ENCODE data around the gene PRPF8. TPM values are rescaled to one million over a fixed set of nuclear protein-coding genes. Genes with fewer than 3 reads are reported as not detected.

Gene PRPF8
- polyA plus RNA-seq, 1 donor from 2014 or later = 56.9 TPM

- no peak for TF ChIP-seq REST (IDR thresholded peaks at IDR 0.05; ENCODE audit: borderline replicate concordance)
- Histone ChIP-seq H2AFZ (ENCODE audit: low read depth, low read length) (no peak overlapping the region), H3K4me2 (ENCODE audit: low read length) (no peak overlapping the region), H3K27ac (ENCODE audit: low read length) (no peak overlapping the region), H3F3A (ENCODE audit: insufficient read depth, low read length, poor library complexity, severe bottlenecking) (no peaks in the 10 kb centered on the region), H4K20me1 (ENCODE audit: insufficient read depth) (no peaks in the 10 kb centered on the region), H3K9ac (ENCODE audit: low read length) (no peak overlapping the region), H3K9me3 (ENCODE audit: low read length) (no peaks in the 10 kb centered on the region), H3K9me2 (ENCODE audit: insufficient read depth, low read length) (no peaks in the 10 kb centered on the region), H3K4me3 (ENCODE audit: low read length) (no peak overlapping the region), H3K27me3 (ENCODE audit: insufficient read depth, low read depth, low read length) (no peaks in the 10 kb centered on the region), H3K79me2 (replicated peaks; ENCODE audit: insufficient read depth, low read length) (no peaks in the 10 kb centered on the region), H3K36me3 (ENCODE audit: insufficient read depth, low read length) (no peaks in the 10 kb centered on the region)
These were observed 10.7 kb upstream of the PRPF8 start for GRCh38 chr17:1695365-1695764.

GRCh38 chr17:1693339-1693738, 8.7 kb upstream of the PRPF8 start:
- no peak overlapping the region for H3K4me2 ChIP-seq (ENCODE audit: low read length)
- no peaks in the 10 kb centered on the region for H3K9me3 ChIP-seq (ENCODE audit: low read length)
- TF ChIP-seq EP300 (conservative IDR thresholded peaks at IDR 0.05; ENCODE audit: poor library complexity, severe bottlenecking) (no peak), POLR2AphosphoS5 (IDR thresholded peaks at IDR 0.05) (no peak), EZH2 (IDR thresholded peaks at IDR 0.05; ENCODE audit: borderline replicate concordance, insufficient read depth, low read length, poor library complexity, severe bottlenecking) (no peak), TAF1 (IDR thresholded peaks at IDR 0.05; ENCODE audit: low read depth) (no peak), REST (IDR thresholded peaks at IDR 0.05; ENCODE audit: borderline replicate concordance) (no peak), RAD21 (conservative IDR thresholded peaks at IDR 0.05) (no peak), CTCF (IDR thresholded peaks at IDR 0.05; ENCODE audit: poor library complexity, severe bottlenecking) (no peak), SMC3 (conservative IDR thresholded peaks at IDR 0.05; ENCODE audit: poor library complexity) (no peak), MXI1 (conservative IDR thresholded peaks at IDR 0.05; ENCODE audit: poor library complexity, severe bottlenecking) (no peak)
- no peaks in the 10 kb centered on the region for H3K27me3 ChIP-seq (ENCODE audit: insufficient read depth, low read depth, low read length)
- no peaks in the 10 kb centered on the region for H3K36me3 ChIP-seq (ENCODE audit: insufficient read depth, low read length)
- H3K9ac ChIP-seq (ENCODE audit: low read length) = no peak overlapping the region
- no peak overlapping the region for H3K4me3 ChIP-seq (ENCODE audit: low read length)
- no peaks in the 10 kb centered on the region for H3F3A ChIP-seq (ENCODE audit: insufficient read depth, low read length, poor library complexity, severe bottlenecking)
- H2AFZ ChIP-seq (ENCODE audit: low read depth, low read length) = no peak overlapping the region
- no peaks in the 10 kb centered on the region for H3K79me2 ChIP-seq (replicated peaks; ENCODE audit: insufficient read depth, low read length)
- no peak overlapping the region for H3K27ac ChIP-seq (ENCODE audit: low read length)
- no peaks in the 10 kb centered on the region for H3K9me2 ChIP-seq (ENCODE audit: insufficient read depth, low read length)
- H4K20me1 ChIP-seq (ENCODE audit: insufficient read depth) = no peaks in the 10 kb centered on the region

Data from neural cell (in vitro differentiated cells).